ENCODE data around the gene VPS11.

The VPS11 gene

GRCh38 chr11:119117004-119117706, 49.5 kb downstream of the VPS11 start:
- peak; percentile 45 for FAIRE-seq

GRCh38 chr11:119118227-119118626, 50.6 kb downstream of the VPS11 start:
- no peak for FAIRE-seq
- no peak for DNase-seq (ENCODE audit: insufficient read length, low spot score)

More at GRCh38 chr11:119117004-119117706, 49.5 kb downstream of the VPS11 start:
- no peak for DNase-seq (ENCODE audit: insufficient read length, low spot score)

GRCh38 chr11:119118946-119119345, 51.3 kb downstream of the VPS11 start:
- no peak for FAIRE-seq
- DNase-seq (ENCODE audit: insufficient read length, low spot score), result no peak

- DNase-seq (ENCODE audit: insufficient read length, low spot score) (no peak), FAIRE-seq (peak; percentile 18)
These were observed 53.0 kb downstream of the VPS11 start for GRCh38 chr11:119120639-119121007.

- DNase-seq (ENCODE audit: insufficient read length, low spot score) (peak; percentile 94), FAIRE-seq (peak; percentile 100)
These were observed 53.6 kb downstream of the VPS11 start, which contains the start of gene HINFP for GRCh38 chr11:119121008-119121810. TSS of gene HINFP (plus strand) at chr11:119121580. CDS start at chr11:119126945, 5,365 bp downstream.

- DNase-seq (ENCODE audit: insufficient read length, low spot score) (no peak), FAIRE-seq (no peak)
These were observed 54.1 kb downstream of the VPS11 start for GRCh38 chr11:119121811-119122124.

GRCh38 chr11:119125821-119126220, 58.2 kb downstream of the VPS11 start:
- FAIRE-seq, result no peak

GRCh38 chr11:119126675-119127268, 59.2 kb downstream of the VPS11 start:
- DNase-seq (ENCODE audit: insufficient read length, low spot score), result no peak
- FAIRE-seq, result no peak

More at GRCh38 chr11:119125821-119126220, 58.2 kb downstream of the VPS11 start:
- DNase-seq (ENCODE audit: insufficient read length, low spot score), result no peak

GRCh38 chr11:119130662-119131061, 63.0 kb downstream of the VPS11 start:
- FAIRE-seq (no peak), DNase-seq (ENCODE audit: insufficient read length, low spot score) (no peak)

Measured in GM19239 (cell line).